NCI-H1417 treated with DMSO at 0.1 percent for 48 hours (cell line): Measurements from ENCODE around the gene SRSF4.
"Not testable (repeated sequence)": the region's sequence is repeated elsewhere in the genome, so short reads cannot be mapped to it uniquely, and the experiment has no call there.

Experiments
- DNase-seq: peaks from one replicate; lab custom pipeline; 2025; lab: John Stamatoyannopoulos, UW

Gene SRSF4

DNA sequence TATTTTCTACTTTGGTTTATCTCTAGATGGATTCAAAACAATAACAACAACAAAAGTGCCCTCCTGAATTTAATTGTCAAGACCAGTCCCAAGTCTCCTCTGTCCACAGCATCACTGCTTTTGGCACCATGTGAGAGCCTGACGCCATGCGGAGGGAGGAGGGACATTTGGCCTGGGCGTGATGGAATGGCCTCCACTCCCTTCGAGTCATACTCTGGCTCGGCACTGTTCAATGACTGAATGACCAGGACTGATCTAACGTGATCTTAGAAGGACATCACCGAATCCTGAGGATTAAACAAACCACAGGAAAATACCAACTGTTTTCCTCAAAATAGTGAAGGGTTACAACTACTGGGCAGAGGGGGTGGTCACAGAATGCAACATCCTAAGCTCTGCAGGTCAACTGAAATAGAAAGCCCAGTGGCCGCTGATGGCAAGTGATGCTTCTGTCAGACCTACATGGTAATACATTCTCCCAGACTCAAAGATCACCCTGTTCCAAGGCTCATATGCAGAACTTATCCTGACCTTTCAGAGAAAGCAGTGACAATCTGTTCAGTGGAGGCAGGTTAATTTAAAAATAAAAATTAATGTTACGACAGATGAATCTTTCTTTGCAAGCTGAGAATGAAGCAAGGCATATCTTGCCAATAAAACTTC, 19.1 kb downstream of the SRSF4 start:
- no peak for DNase-seq

GRCh38 chr1:29162025-29162424, 19.7 kb downstream of the SRSF4 start:
- no peak for DNase-seq

DNA sequence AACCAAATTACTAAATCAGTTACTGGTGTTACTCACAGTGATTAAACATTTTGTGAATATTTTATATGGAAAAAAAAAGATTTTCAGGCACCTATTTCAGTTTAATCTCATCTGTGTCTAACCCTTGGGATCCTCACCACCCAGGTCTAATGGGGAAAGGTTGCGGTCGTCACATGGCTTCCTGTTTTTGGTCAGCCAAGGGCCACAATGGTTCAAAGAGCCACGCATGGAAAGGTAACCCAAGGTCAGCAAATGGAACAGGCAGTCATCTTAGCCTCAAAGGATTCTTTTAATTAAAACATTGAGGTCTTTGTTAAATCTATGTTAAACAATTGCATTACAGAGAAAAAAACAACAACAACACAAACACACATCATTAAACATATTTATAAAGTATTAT, 21.9 kb downstream of the SRSF4 start:
- no peak for DNase-seq

DNA sequence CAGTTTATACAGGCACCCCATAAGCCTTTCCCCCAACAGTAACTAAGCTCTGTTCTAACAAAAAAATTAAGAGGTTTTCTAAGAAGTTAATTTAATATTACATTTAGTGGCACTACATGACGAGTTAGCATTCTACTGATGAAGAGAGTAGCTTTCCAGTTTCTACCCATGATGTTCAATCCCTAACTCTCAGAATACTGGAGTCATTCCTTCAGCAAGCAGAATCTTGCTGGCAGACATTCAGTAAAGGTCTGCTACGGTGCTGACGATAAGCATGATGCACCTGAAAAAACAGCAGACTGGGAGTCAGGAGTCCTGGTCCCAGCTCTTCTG, 24.5 kb downstream of the SRSF4 start:
- no peak for DNase-seq

DNA sequence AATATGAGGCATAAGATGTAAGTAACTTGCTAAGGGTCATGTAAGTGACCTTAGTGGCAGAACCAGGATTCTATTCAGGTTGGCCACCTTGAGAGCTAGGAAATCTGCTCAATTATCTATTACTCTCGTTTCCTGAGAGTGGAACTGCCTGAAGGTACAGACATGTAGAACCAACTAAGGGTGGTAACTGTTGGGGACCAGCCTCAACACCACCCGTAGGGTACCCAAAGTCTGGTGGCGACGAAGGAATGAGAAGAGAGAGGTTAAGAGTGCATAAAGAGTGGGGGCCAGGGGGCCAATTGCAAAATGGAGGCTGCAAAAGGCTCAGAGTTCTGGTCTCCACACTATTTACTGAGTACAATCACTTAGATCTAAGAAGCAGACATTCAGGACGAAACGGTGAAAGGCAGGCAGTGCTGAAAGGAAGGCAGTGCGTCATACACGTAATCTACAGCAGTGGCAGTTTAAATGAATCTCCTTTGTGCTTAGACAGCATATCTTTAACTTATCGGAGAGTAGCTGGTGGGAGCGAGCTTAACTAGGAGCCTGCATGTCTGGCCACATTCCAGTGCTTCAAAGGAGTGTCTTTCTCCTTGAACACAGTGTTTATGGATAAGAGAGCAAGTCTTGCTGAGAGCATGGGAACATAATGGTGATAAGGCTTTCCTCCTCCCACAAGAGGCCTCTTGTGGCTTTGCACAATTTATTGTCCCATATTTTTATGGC, 25.0 kb downstream of the SRSF4 start:
- DNase-seq: no peak

DNA sequence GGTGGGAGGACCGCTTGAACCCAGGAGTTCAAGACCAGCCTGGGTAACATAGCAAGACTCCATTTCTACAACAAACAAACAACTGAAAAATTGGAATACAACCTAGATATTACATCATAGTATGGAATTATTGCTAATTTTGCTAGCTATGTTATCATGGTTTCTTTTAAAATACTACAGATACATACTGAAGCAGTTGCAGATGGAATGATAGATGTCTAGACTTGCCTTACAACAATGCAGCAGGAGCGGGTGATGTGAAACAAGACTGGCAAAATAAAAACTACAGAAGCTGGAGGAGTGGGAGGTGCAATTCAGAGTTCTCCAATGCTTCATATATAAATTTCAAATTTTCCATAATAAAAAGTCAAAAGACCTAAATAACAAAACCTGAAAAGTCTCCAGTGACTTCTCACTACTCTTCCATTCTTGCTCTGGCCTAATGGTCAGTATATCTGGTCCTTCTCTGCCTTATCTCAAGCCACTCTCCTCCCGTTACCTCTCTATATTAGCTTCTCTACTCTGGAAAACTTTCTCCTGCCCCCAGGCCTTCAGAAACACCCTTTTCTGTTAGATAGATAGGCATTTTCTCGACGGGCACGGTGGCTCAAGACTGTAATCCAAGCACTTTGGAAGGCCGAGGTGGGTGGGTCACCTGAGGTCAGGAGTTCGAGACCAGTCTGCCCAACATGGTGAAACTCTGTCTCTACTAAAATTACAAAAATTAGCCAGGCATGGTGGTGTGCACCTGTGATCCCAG, 29.5 kb downstream of the SRSF4 start:
- DNase-seq: no peak

- not testable (repeated sequence) for DNase-seq
Measured at GRCh38 chr1:29150346-29150745, 31.4 kb downstream of the SRSF4 start.

DNA sequence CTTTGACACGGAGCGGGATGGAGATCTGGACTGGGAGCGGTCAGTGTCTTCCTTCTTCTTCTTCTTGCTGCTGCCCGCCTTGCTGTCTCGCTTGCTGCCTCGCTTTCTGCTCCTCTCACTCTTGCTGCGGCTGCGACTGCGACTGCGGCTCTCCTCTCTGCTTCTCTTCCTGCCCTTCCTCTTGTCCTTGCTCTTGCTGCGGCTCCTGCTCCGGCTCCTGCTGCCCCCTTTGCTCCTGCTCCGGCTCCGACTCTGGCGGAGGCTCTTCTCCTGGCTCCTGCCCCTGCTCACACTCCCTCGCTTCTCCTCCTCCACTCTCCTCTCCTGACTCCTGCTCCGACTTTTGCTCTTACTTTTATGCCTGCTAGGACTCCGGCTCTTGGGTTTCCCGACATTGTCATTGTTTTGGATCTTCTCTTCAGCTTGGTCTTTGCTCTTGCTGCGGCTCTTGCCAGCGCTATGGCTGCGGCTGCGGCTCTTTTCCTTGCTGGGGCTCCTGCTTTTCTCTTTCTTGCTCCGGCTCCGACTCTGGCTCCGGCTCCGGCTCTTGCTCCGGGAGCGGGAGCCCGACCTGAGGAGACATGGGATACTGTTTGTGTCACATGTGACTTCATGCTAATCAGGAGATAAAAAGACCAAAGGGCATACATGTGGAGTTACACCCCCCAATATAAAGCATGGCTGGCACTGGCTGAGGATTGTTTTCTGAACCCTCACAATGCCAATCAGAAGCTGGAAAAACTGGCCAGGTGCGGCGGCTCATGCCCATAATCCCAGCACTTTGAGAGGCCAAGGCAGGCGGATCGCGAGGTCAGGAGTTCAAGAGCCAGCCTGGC, 32.8 kb downstream of the SRSF4 start:
- no peak for DNase-seq

GRCh38 chr1:29145739-29146437, 35.8 kb downstream of the SRSF4 start:
- no peak for DNase-seq

- DNase-seq: no peak
Measured at GRCh38 chr1:29144178-29144577, 37.5 kb downstream of the SRSF4 start.

DNA sequence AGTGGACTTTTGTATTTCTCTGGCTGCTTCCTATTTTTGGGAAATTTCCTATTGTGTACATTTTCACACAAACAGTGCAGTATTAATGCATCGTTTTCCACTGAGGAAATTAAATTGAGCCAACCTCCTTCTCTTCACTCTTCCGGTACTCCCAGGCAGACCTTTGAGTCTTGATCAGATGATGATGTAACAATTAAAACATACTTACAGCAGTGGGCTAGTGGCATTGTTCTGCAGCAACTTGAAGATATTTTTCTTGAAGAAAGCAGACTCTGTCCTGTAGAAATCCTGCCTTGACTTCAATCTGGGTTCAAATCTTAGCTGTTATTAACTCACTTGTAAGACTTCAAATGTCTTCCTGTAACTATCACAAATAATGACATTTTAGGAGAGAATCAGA, 39.0 kb downstream of the SRSF4 start:
- no peak for DNase-seq

DNA sequence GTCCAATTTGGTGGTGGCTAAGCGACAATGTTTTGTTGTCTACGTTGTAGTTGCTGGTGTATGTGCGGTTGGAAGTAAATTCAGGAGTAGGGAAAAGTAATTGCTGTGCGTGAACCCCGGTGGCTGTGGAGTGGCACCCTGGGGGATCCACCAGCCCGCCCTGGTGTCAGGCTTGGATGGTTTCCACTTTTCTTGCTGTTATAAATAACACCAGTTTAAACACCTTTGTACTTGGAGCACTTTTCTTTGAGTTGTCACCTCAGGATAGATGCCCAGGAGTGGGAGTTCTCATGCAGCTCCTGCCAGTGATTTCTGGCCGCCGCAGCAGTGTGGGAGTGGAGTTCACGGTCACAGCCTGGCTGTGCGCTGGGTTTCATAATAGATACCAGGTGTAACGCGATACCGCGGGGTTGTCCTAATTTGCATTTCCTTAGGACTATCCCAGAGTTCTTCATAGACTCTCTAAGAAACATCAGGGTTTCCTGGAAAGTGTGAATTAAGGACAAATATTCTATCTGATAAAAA, 45.2 kb downstream of the SRSF4 start:
- no peak for DNase-seq

DNA sequence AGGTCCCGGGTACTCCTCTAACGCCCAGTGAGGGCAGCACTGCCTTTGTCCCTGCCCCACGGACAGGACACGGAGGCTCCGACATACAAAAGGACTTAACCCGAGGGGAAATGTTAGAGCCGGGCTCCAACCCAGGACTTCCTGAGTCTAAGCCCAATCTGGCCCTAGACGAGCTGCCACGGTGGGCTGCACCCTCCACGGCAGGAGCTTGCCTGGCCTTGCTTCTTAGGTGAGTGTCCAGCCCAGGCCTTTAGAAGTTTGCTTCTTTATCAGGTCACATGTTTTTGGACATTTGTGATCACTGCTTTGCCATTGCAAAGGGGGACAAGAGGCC, 47.0 kb downstream of the SRSF4 start:
- DNase-seq: no peak

- DNase-seq: no peak
Measured at GRCh38 chr1:29133861-29134694, 47.6 kb downstream of the SRSF4 start.

DNA sequence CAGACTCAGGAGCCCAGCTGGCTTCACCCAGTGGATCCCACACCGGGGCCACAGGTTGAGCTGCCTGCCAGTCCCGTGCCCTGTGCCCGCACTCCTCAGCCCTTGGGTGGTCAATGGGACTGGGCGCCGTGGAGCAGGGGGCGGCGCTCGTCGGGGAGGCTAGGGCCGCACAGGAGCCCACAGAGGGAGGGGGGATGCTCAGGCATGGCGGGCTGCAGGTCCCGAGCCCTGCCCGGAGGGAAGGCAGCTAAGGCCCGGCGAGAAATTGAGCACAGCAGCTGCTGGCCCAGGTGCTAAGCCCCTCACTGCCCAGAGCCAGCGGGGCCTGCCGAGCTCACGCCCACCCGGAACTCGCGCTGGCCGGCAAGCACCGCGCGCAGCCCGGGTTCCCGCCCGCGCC, 50.6 kb downstream of the SRSF4 start:
- not testable (repeated sequence) for DNase-seq

GRCh38 chr1:29129916-29130315, 51.8 kb downstream of the SRSF4 start:
- no peak for DNase-seq

DNA sequence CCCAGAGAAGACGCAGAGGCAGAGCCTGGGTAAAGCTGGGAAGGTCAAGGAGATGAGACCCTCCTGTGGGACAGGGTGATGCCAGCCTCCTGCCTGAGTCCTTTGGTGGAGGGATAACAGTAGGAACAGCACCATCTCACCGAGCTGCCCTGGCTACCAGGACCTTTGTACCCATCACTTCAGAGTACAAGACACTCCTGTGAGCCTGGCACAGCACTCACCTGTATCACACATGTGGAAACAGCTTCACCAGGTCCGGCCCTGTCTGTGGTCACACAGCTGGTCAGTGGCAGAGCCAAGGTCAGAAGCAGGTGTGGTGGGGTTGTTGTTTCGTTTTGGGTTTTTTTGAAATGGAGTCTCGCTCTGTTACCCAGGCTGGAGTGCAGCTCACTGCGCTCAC, 53.0 kb downstream of the SRSF4 start:
- no peak for DNase-seq

DNA sequence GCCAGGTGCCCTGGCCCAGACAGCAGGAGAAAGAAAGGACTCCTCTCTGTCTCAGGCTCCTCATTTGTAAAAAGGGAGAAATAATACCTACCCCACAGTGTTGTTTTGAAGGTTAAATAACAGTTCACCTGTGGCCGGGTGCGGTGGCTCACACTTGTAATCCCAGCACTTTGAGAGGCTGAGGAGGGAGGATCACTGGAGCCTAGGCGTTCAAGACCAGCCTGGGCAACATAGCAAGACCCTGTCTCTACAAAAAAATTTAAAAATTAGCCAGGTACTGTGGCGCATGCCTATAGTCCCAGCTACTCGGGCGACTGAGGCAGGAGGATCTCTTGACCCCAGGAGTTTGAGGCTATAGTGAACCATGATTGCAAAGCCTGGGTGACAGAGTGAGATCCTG, 55.5 kb downstream of the SRSF4 start:
- DNase-seq: no peak

DNA sequence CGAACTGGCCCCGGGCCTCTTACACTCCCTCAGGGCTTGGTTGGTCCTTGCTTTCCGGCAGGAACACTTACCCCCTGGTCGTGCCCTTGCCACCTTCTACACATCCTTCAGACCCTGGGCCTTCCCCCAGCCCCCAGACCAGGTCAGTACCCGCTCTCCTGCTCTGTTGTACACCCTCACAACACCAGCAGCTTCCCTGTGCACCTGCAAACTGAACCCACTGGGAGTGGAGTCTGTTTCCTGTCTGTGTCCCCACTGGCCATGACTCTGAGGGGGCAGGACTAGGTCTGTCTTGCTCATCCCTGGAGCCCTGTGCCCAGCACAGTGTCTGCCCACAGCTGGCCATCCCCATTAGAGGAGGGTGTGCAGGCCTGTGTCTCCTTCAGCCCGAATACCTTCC, 55.9 kb downstream of the SRSF4 start:
- no peak for DNase-seq

- no peak for DNase-seq
Measured at GRCh38 chr1:29125237-29125641, 56.5 kb downstream of the SRSF4 start.
